SJCRH30 (cell line): ENCODE measurements around the gene CTDP1. TPM values are rescaled to one million over a fixed set of nuclear protein-coding genes. Genes with fewer than 3 reads are reported as not detected.
A peak's percentile ranks its signal among the peaks of the same experiment; 100 is the strongest.

ENCODE experiments used
- DNase-seq, 2 experiments: peaks; one replicate each; pipeline ENCODE4 v3.0.0-alpha.2; 2015 to 2020
- H3K27ac ChIP-seq: fragments of 250-450 bp; sonication (Bioruptor Pico); 2 replicates; pipeline ENCODE4 v1.5.1; 2020; ENCODE audit warnings: mild to moderate bottlenecking, moderate library complexity
- H3K27me3 ChIP-seq: fragments of 250-450 bp; sonication (Bioruptor Pico); 2 replicates; pipeline ENCODE4 v1.5.1; 2020; ENCODE audit warnings: mild to moderate bottlenecking, moderate library complexity
- H3K36me3 ChIP-seq: fragments of 250-450 bp; sonication (Bioruptor Pico); 2 replicates; pipeline ENCODE4 v1.5.1; 2020; ENCODE audit warnings: mild to moderate bottlenecking, moderate library complexity
- H3K4me1 ChIP-seq: fragments of 250-450 bp; sonication (Bioruptor Pico); 2 replicates; pipeline ENCODE4 v1.5.1; 2020; ENCODE audit warnings: mild to moderate bottlenecking, moderate library complexity
- H3K4me3 ChIP-seq: fragments of 250-450 bp; sonication (Bioruptor Pico); 2 replicates; pipeline ENCODE4 v1.5.1; 2020; ENCODE audit warnings: mild to moderate bottlenecking, moderate library complexity
- H3K9me3 ChIP-seq: fragments of 250-450 bp; sonication (Bioruptor Pico); replicated peaks from 2 replicates; pipeline ENCODE4 v1.5.1; 2020; ENCODE audit warnings: mild to moderate bottlenecking, moderate library complexity
- total RNA-seq: library from RNA; depleted of rRNA; stranded (reverse); fragments of >200 nt; shearing (Covaris generic); gene quantifications from 2 replicates; pipeline ENCODE4 v1.2.3, GENCODE V29; 2014

The CTDP1 gene
- total RNA-seq, 1 experiment from 2014 or later, result 8.8 TPM

GRCh38 chr18:79664525-79665125 lies 15.0 kb upstream of the CTDP1 start:
- no peaks in the 10 kb centered on the region for H3K9me3 ChIP-seq
- no peaks in the 10 kb centered on the region for H3K36me3 ChIP-seq
- no peak overlapping the region for H3K4me3 ChIP-seq
- DNase-seq, result no peak
- no peaks in the 10 kb centered on the region for H3K27me3 ChIP-seq
- H3K4me1 ChIP-seq, result no peaks in the 10 kb centered on the region
- no peak overlapping the region for H3K27ac ChIP-seq

- DNase-seq, result no peak
- H3K9me3 ChIP-seq, result no peaks in the 10 kb centered on the region
Measured at GRCh38 chr18:79668203-79668602, 11.4 kb upstream of the CTDP1 start.

GRCh38 chr18:79672490-79673276 lies 6.9 kb upstream of the CTDP1 start:
- Histone ChIP-seq H3K27ac (no peak overlapping the region), H3K9me3 (no peaks in the 10 kb centered on the region), H3K36me3 (no peaks in the 10 kb centered on the region), H3K27me3 (no peaks in the 10 kb centered on the region), H3K4me1 (no peaks in the 10 kb centered on the region), H3K4me3 (no peak overlapping the region)
- DNase-seq, result no peak

More at GRCh38 chr18:79668203-79668602, 11.4 kb upstream of the CTDP1 start:
- Histone ChIP-seq H3K4me3 (no peak overlapping the region), H3K27ac (no peak overlapping the region), H3K36me3 (no peaks in the 10 kb centered on the region), H3K4me1 (no peaks in the 10 kb centered on the region), H3K27me3 (no peaks in the 10 kb centered on the region)

- Histone ChIP-seq H3K9me3 (no peaks in the 10 kb centered on the region), H3K4me1 (peaks cover 5% of the 10 kb centered on the region; the same call in 1 of the 2 replicates), H3K4me3 (no peak overlapping the region), H3K27ac (no peak overlapping the region), H3K27me3 (no peaks in the 10 kb centered on the region), H3K36me3 (no peaks in the 10 kb centered on the region)
- DNase-seq, result no peak
Measured at GRCh38 chr18:79677221-79677620, 2.4 kb upstream of the CTDP1 start.

- Histone ChIP-seq H3K4me3 (no peak overlapping the region), H3K4me1 (peaks cover 5% of the 10 kb centered on the region; the same call in 1 of the 2 replicates), H3K9me3 (no peaks in the 10 kb centered on the region), H3K27ac (no peak overlapping the region), H3K27me3 (no peaks in the 10 kb centered on the region), H3K36me3 (no peaks in the 10 kb centered on the region)
- DNase-seq, result no peak
Measured at GRCh38 chr18:79677840-79678239, 1.8 kb upstream of the CTDP1 start.

- H3K4me1 ChIP-seq, result peaks cover 5% of the 10 kb centered on the region; the same call in 1 of the 2 replicates
- peak overlapping the region; percentile 95 for H3K4me3 ChIP-seq
- no peaks in the 10 kb centered on the region for H3K36me3 ChIP-seq
- H3K27ac ChIP-seq, result peak overlapping the region; percentile 97
- H3K27me3 ChIP-seq, result no peaks in the 10 kb centered on the region
- H3K9me3 ChIP-seq, result no peaks in the 10 kb centered on the region
- DNase-seq, result peak; percentile 94 to 95
Measured at GRCh38 chr18:79678665-79679551, 695 bp upstream of the CTDP1 start.

- Histone ChIP-seq H3K4me3 (peak overlapping the region; percentile 95), H3K36me3 (no peaks in the 10 kb centered on the region), H3K27ac (no peak overlapping the region), H3K4me1 (peaks cover 5% of the 10 kb centered on the region; the same call in 1 of the 2 replicates), H3K9me3 (no peaks in the 10 kb centered on the region), H3K27me3 (no peaks in the 10 kb centered on the region)
- DNase-seq, result peak in 1 of 2 experiments; percentile 20
Measured at GRCh38 chr18:79680100-79680879, 687 bp downstream of the CTDP1 start.

- H3K4me3 ChIP-seq, result peak overlapping the region; percentile 95; the same call in 1 of the 2 replicates
- peaks cover 5% of the 10 kb centered on the region; the same call in 1 of the 2 replicates for H3K4me1 ChIP-seq
- H3K36me3 ChIP-seq, result no peaks in the 10 kb centered on the region
- no peaks in the 10 kb centered on the region for H3K27me3 ChIP-seq
- H3K27ac ChIP-seq, result no peak overlapping the region
- H3K9me3 ChIP-seq, result no peaks in the 10 kb centered on the region
- no peak for DNase-seq
Measured at GRCh38 chr18:79680891-79681339, 1.3 kb downstream of the CTDP1 start.

- Histone ChIP-seq H3K27me3 (no peaks in the 10 kb centered on the region), H3K4me3 (no peak overlapping the region)
Measured at GRCh38 chr18:79681484-79682387, 2.1 kb downstream of the CTDP1 start.

GRCh38 chr18:79682481-79682880 lies 2.9 kb downstream of the CTDP1 start:
- peaks cover 5% of the 10 kb centered on the region; the same call in 1 of the 2 replicates for H3K4me1 ChIP-seq
- H3K27me3 ChIP-seq, result no peaks in the 10 kb centered on the region
- no peaks in the 10 kb centered on the region for H3K36me3 ChIP-seq
- no peaks in the 10 kb centered on the region for H3K9me3 ChIP-seq
- H3K4me3 ChIP-seq, result no peak overlapping the region
- no peak for DNase-seq
- no peak overlapping the region for H3K27ac ChIP-seq

More at GRCh38 chr18:79681484-79682387, 2.1 kb downstream of the CTDP1 start:
- Histone ChIP-seq H3K4me1 (peaks cover 5% of the 10 kb centered on the region; the same call in 1 of the 2 replicates), H3K27ac (no peak overlapping the region), H3K9me3 (no peaks in the 10 kb centered on the region), H3K36me3 (no peaks in the 10 kb centered on the region)
- no peak for DNase-seq

GRCh38 chr18:79682894-79683625 lies 3.5 kb downstream of the CTDP1 start:
- no peaks in the 10 kb centered on the region for H3K36me3 ChIP-seq

GRCh38 chr18:79683626-79684282 lies 4.2 kb downstream of the CTDP1 start:
- H3K4me1 ChIP-seq, result no peaks in the 10 kb centered on the region

More at GRCh38 chr18:79682894-79683625, 3.5 kb downstream of the CTDP1 start:
- Histone ChIP-seq H3K4me3 (no peak overlapping the region), H3K27ac (no peak overlapping the region), H3K9me3 (no peaks in the 10 kb centered on the region), H3K4me1 (peaks cover 3% of the 10 kb centered on the region; the same call in 1 of the 2 replicates), H3K27me3 (no peaks in the 10 kb centered on the region)
- DNase-seq, result no peak

More at GRCh38 chr18:79683626-79684282, 4.2 kb downstream of the CTDP1 start:
- Histone ChIP-seq H3K36me3 (no peaks in the 10 kb centered on the region), H3K27ac (no peak overlapping the region), H3K4me3 (no peak overlapping the region), H3K27me3 (no peaks in the 10 kb centered on the region), H3K9me3 (no peaks in the 10 kb centered on the region)
- DNase-seq, result no peak
